Loucy (cell line): ENCODE data around the gene CORO2B.

Source experiments
- CTCF ChIP-seq: fragments of 200-600 bp; sonication (generic); conservative IDR thresholded peaks from 2 replicates; pipeline ENCODE4 v1.5.1; 2014; ENCODE audit warnings: mild to moderate bottlenecking, antibody characterized with exemption, low read length
- EZH2phosphoT487 ChIP-seq: fragments of 200-600 bp; IDR thresholded peaks from 2 replicates; pipeline ENCODE4 v1.6.1; 2018; ENCODE audit warnings: antibody characterized with exemption, mild to moderate bottlenecking, moderate library complexity, borderline replicate concordance

DNA sequence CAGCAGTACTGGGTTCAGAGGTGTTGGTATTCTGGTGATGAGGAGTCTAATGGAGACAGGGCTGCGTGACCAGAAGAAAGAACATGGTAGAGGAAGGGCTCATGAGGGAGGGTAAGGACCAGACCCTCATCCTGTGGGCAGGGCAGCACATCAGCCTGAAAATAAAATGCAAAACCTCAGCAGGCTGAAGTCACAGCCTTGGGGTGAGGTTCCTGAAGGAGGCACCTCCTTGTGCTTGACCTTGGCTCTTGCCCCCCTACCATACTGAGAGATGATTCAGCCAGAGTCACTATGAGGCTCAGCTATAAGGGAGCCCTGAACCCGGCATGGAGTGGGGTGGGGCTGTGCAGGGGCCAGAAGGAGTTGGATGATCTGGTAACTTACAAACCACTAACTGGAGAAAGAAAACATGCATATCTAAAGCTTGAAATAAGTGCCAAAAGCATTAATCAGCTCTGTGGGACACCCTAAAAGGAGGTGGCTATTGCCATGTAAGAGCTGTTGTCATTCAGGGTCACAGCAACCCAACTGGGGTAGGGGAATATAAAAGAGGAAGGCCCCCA is 60.2 kb downstream of the CORO2B start:
- TF ChIP-seq CTCF (no peak), EZH2phosphoT487 (no peak)
